ENCODE results near the gene RGS13. TPM values are rescaled to one million over a fixed set of nuclear protein-coding genes. Genes with fewer than 3 reads are reported as not detected.

Gene RGS13
- total RNA-seq, 3 donors from 2014 or later (not counting 1 experiment from before 2014, with no cell fraction given), result 0.45 to 1.3 (median 0.77) TPM

DNA sequence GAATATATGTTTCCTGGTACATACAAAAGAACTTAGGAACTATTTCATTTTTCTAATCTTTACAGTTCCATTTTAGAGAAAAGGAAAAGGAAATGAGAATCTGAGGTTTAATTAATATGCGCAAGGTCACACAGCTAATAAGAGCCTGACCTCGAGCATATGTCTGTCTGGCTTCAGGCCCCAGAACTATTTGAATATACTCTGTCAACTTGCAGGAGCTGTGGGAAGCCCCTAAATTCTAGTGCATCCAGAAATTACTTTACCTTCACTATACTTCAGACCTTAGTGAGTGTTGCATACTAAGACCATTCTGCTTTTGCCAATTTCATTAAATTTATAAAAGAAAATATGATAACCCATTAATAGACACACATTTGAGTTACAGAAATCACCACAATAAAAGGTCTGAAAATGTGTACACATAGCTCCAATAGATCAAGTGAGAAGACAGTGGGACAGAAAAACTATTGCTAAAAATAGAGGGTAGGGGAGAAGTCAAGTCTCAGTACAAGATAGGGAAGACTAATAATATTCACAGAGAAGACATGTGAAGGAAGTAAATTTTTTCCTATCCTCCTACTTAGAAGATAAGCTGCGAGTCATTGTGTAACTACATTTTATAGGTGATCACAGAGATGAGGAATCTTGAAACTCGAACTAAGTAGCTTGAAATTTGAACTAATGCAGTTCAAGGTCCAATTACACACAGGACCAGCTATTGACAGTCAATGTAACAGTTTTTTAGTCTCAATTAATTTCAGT lies 3.8 kb downstream of the RGS13 start:
- H3K4me1 Mint-ChIP-seq, result no peaks in the 10 kb centered on the region
- no peak overlapping the region for H3K27ac ChIP-seq (ENCODE audit: low read length)
- no peaks in the 10 kb centered on the region for H3K9me3 ChIP-seq (ENCODE audit: control insufficient read depth, insufficient read depth, low read length)
- TF ChIP-seq, protein P1, sequence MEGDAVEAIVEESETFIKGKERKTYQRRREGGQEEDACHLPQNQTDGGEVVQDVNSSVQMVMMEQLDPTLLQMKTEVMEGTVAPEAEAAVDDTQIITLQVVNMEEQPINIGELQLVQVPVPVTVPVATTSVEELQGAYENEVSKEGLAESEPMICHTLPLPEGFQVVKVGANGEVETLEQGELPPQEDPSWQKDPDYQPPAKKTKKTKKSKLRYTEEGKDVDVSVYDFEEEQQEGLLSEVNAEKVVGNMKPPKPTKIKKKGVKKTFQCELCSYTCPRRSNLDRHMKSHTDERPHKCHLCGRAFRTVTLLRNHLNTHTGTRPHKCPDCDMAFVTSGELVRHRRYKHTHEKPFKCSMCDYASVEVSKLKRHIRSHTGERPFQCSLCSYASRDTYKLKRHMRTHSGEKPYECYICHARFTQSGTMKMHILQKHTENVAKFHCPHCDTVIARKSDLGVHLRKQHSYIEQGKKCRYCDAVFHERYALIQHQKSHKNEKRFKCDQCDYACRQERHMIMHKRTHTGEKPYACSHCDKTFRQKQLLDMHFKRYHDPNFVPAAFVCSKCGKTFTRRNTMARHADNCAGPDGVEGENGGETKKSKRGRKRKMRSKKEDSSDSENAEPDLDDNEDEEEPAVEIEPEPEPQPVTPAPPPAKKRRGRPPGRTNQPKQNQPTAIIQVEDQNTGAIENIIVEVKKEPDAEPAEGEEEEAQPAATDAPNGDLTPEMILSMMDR (IDR thresholded peaks at IDR 0.05), result no peak
- WGBS (ENCODE audit: insufficient coverage), result 41% methylated on average over 3 of the region's 4 CpGs
- H3K4me3 ChIP-seq (ENCODE audit: low read length), result no peak overlapping the region
- H3K9me3 Mint-ChIP-seq, result no peaks in the 10 kb centered on the region
- intact Hi-C loops (cut with micrococcal nuclease), result no loop called here
- H3K36me3 ChIP-seq (ENCODE audit: control insufficient read depth, insufficient read depth, low read length), result no peaks in the 10 kb centered on the region
- H3K27ac Mint-ChIP-seq, result no peak overlapping the region
- DNase-seq (no peak), ATAC-seq (no peak)
- peaks cover 0 to 6% of the 10 kb centered on the region in 2 donors for H3K27me3 Mint-ChIP-seq (ENCODE audit: low read depth in 2 of 2)
- no peaks in the 10 kb centered on the region for H3K36me3 Mint-ChIP-seq
- no peak overlapping the region for H3K4me3 Mint-ChIP-seq
- no peaks in the 10 kb centered on the region for H3K27me3 ChIP-seq (ENCODE audit: control insufficient read depth, insufficient read depth, low read length)
- no peaks in the 10 kb centered on the region for H3K4me1 ChIP-seq (ENCODE audit: control insufficient read depth, insufficient read depth, low read length)

DNA sequence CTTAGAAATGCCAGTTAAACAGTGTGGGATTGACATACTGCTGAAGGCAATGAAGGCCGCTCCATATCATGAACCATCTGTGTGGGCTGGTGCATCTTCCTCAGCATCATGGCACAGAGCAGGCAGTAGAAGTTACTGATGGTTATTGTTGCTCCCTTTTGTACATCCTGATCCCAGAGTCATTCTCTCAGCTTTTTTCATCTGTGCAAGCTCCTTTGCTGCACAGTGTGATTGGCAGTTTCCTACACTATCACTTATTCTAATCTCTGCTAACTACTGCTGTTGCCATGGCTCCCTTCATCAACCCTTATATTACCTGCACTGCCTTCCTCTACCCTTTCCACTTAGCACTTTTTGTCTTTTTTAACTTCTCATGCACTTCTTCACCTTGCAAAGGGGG lies 16.2 kb downstream of the RGS13 start:
- ATAC-seq, result no peak
- no peak for DNase-seq

DNA sequence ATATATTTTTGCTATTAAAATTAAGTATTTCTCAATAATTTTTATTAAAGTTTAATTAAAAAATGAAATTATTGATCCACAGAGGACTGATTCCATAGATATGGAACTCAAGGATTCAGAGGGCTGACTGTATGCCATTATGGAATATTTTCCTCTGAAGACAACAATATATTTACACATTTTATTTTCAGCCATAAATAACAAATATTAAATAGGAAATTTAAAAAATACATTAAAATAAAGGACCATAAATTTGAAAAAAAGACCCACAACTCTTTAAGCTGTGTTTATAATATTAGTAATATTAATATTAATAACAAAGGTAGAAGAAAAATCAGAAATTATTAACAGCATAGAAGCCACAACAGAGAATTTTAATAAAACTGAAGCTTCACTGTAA lies 18.2 kb downstream of the RGS13 start:
- Histone ChIP-seq H3K4me1 (ENCODE audit: control insufficient read depth, insufficient read depth, low read length) (no peaks in the 10 kb centered on the region), H3K9me3 (ENCODE audit: control insufficient read depth, insufficient read depth, low read length) (no peaks in the 10 kb centered on the region), H3K27ac (ENCODE audit: low read length) (no peak overlapping the region), H3K27me3 (ENCODE audit: control insufficient read depth, insufficient read depth, low read length) (no peaks in the 10 kb centered on the region), H3K4me3 (ENCODE audit: low read length) (no peak overlapping the region), H3K36me3 (ENCODE audit: control insufficient read depth, insufficient read depth, low read length) (no peaks in the 10 kb centered on the region)
- DNase-seq, result no peak
- Mint-ChIP-seq H3K27me3 (ENCODE audit: low read depth in 2 of 2) (no peaks in the 10 kb centered on the region), H3K4me3 (no peak overlapping the region), H3K9me3 (no peaks in the 10 kb centered on the region), H3K4me1 (no peaks in the 10 kb centered on the region), H3K36me3 (no peaks in the 10 kb centered on the region), H3K27ac (no peak overlapping the region)
- ATAC-seq, result no peak
- TF ChIP-seq, protein P1 (IDR thresholded peaks at IDR 0.05), result no peak
- intact Hi-C loops (cut with micrococcal nuclease), result no loop called here

More for the DNA sequence above, 16.2 kb downstream of the RGS13 start:
- no peak overlapping the region for H3K4me3 ChIP-seq (ENCODE audit: low read length)
- TF ChIP-seq, protein P1 (IDR thresholded peaks at IDR 0.05), result no peak
- no peaks in the 10 kb centered on the region for H3K36me3 ChIP-seq (ENCODE audit: control insufficient read depth, insufficient read depth, low read length)
- Mint-ChIP-seq H3K27me3 (ENCODE audit: low read depth in 2 of 2) (peaks cover 0 to 3% of the 10 kb centered on the region in 2 donors), H3K36me3 (no peaks in the 10 kb centered on the region), H3K4me3 (no peak overlapping the region), H3K27ac (no peak overlapping the region), H3K9me3 (no peaks in the 10 kb centered on the region), H3K4me1 (no peaks in the 10 kb centered on the region)
- no peaks in the 10 kb centered on the region for H3K4me1 ChIP-seq (ENCODE audit: control insufficient read depth, insufficient read depth, low read length)
- WGBS (ENCODE audit: insufficient coverage), result 100% methylated on average over 1 of the region's 1 CpG
- H3K27me3 ChIP-seq (ENCODE audit: control insufficient read depth, insufficient read depth, low read length), result no peaks in the 10 kb centered on the region
- intact Hi-C loops (cut with micrococcal nuclease), result no loop called here
- H3K27ac ChIP-seq (ENCODE audit: low read length), result no peak overlapping the region
- H3K9me3 ChIP-seq (ENCODE audit: control insufficient read depth, insufficient read depth, low read length), result no peaks in the 10 kb centered on the region
